ENCODE measurements around the gene BRPF3. TPM values are rescaled to one million over a fixed set of nuclear protein-coding genes. Genes with fewer than 3 reads are reported as not detected.

Gene BRPF3
- total RNA-seq, 1 donor from 2014 or later: 7.1 TPM

- H3K4me3 ChIP-seq (ENCODE audit: low read depth, low read length): no peak overlapping the region
- TF ChIP-seq, protein P1, sequence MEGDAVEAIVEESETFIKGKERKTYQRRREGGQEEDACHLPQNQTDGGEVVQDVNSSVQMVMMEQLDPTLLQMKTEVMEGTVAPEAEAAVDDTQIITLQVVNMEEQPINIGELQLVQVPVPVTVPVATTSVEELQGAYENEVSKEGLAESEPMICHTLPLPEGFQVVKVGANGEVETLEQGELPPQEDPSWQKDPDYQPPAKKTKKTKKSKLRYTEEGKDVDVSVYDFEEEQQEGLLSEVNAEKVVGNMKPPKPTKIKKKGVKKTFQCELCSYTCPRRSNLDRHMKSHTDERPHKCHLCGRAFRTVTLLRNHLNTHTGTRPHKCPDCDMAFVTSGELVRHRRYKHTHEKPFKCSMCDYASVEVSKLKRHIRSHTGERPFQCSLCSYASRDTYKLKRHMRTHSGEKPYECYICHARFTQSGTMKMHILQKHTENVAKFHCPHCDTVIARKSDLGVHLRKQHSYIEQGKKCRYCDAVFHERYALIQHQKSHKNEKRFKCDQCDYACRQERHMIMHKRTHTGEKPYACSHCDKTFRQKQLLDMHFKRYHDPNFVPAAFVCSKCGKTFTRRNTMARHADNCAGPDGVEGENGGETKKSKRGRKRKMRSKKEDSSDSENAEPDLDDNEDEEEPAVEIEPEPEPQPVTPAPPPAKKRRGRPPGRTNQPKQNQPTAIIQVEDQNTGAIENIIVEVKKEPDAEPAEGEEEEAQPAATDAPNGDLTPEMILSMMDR (conservative IDR thresholded peaks at IDR 0.05; ENCODE audit: low read depth, low read length): no peak
- DNase-seq (ENCODE audit: low read depth): no peak
These were observed 55.5 kb downstream of the BRPF3 start for GRCh38 chr6:36252005-36252404.

GRCh38 chr6:36263390-36264000 is 67.0 kb downstream of the BRPF3 start:
- TF ChIP-seq, protein P1 (conservative IDR thresholded peaks at IDR 0.05; ENCODE audit: low read depth, low read length): no peak
- no peak for DNase-seq (ENCODE audit: low read depth)
- no peak overlapping the region for H3K4me3 ChIP-seq (ENCODE audit: low read depth, low read length)

- no peak for DNase-seq (ENCODE audit: low read depth)
- TF ChIP-seq, protein P1 (conservative IDR thresholded peaks at IDR 0.05; ENCODE audit: low read depth, low read length): no peak
- no peak overlapping the region for H3K4me3 ChIP-seq (ENCODE audit: low read depth, low read length)
These were observed 69.2 kb downstream of the BRPF3 start for GRCh38 chr6:36265744-36266143.

- TF ChIP-seq, protein P1 (conservative IDR thresholded peaks at IDR 0.05; ENCODE audit: low read depth, low read length): no peak
- H3K4me3 ChIP-seq (ENCODE audit: low read depth, low read length): no peak overlapping the region
- no peak for DNase-seq (ENCODE audit: low read depth)
These were observed 70.5 kb downstream of the BRPF3 start for GRCh38 chr6:36266913-36267644.

DNA sequence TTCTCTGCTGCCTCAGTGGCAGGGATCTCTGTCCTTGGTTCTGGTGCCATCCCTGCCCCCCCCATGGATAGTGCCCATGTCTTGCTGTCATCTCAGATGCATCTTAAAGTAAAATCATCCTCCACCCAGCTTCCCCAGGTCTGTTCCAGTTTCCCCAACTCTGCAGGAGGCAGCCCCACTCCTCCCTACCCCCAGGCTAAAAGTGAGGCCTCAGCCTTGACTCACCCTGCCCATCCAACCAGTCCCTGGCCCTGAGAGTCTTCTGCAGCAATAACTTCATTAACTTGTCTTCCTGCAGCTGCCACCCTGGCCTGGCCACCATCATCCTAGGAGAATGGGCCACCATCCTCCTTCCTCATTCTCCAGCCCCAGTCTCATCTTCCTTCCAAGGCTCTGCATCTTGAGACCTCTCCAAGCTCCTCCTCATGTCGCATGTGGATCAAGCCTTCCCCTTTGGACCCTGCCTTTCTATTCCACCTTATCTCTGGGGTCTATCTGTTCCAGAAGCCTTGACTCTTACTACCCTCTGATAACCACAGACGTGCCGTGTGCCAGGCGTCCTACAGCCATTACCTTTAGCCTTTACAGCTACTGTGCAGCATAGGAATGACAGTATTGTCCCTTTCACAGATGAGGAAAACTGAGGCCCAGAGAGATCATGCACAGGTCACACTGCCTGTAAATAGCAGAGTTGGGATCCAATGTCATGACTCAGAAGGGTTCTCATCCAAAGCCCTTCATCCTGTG is 71.4 kb downstream of the BRPF3 start:
- TF ChIP-seq, protein P1 (conservative IDR thresholded peaks at IDR 0.05; ENCODE audit: low read depth, low read length): no peak
- DNase-seq (ENCODE audit: low read depth): no peak
- no peak overlapping the region for H3K4me3 ChIP-seq (ENCODE audit: low read depth, low read length)

- no peak for DNase-seq (ENCODE audit: low read depth)
- no peak overlapping the region for H3K4me3 ChIP-seq (ENCODE audit: low read depth, low read length)
- TF ChIP-seq, protein P1 (conservative IDR thresholded peaks at IDR 0.05; ENCODE audit: low read depth, low read length): no peak
These were observed 72.1 kb downstream of the BRPF3 start for GRCh38 chr6:36268478-36269275.
